H1 (cell line): ENCODE data around the gene FGGY. TPM values are rescaled to one million over a fixed set of nuclear protein-coding genes. Genes with fewer than 3 reads are reported as not detected.

ENCODE experiments used
- CTCF ChIA-PET: fragments of 300-600 bp; sonication (Branson Sonifier 250); formaldehyde crosslinking; loops from one replicate; lab custom pipeline; 2021; ENCODE audit not compliant: partially characterized antibody; lab: Charles Lee
- POLR2A ChIA-PET: fragments of 300-600 bp; sonication (Branson Sonifier 250); formaldehyde crosslinking; loops from one replicate; lab custom pipeline; 2021; ENCODE audit warnings: inconsistent platforms; ENCODE audit not compliant: partially characterized antibody; lab: Charles Lee
- DNase-seq, 2 experiments: peaks; one replicate each; pipeline versions ENCODE4 v3.0.0 to v3.0.0-alpha.2; 2010 to 2022; ENCODE audit warnings: low spot score in 2 of 2, low read depth in 1 of 2, mixed read lengths in 1 of 2
- FAIRE-seq: peaks from 2 replicates; lab custom pipeline; 2011; peaks lifted over from hg19 to GRCh38; lab: Jason Lieb, UNC
- H2AFZ ChIP-seq: 2 replicates; pipeline ENCODE4 v1.8.1; 2012; ENCODE audit warnings: low read length, inconsistent platforms
- H2AK5ac ChIP-seq: 2 replicates; pipeline ENCODE4 v1.6.1; 2013; ENCODE audit warnings: low read depth, low read length
- H2BK120ac ChIP-seq: replicated peaks from 2 replicates; pipeline ENCODE3; 2013; ENCODE audit warnings: low read depth, low read length, inconsistent platforms
- H2BK12ac ChIP-seq: 2 replicates; pipeline ENCODE4 v1.6.1; 2013; ENCODE audit warnings: low read depth, low read length
- H2BK15ac ChIP-seq: 2 replicates; pipeline ENCODE4 v1.6.1; 2013; ENCODE audit warnings: low read length
- H2BK20ac ChIP-seq: 2 replicates; pipeline ENCODE4 v1.6.1; 2013; ENCODE audit warnings: low read length
- H2BK5ac ChIP-seq: 2 replicates; pipeline ENCODE4 v1.6.1; 2013; ENCODE audit warnings: low read depth, low read length
- H3K14ac ChIP-seq: 2 replicates; pipeline ENCODE4 v1.6.1; 2013; ENCODE audit warnings: inconsistent platforms; ENCODE audit not compliant: insufficient read length
- H3K18ac ChIP-seq: 2 replicates; pipeline ENCODE4 v1.6.1; 2013; ENCODE audit warnings: low read length; ENCODE audit errors: extremely low read depth
- H3K23ac ChIP-seq: 2 replicates; pipeline ENCODE4 v1.6.1; 2013; ENCODE audit warnings: inconsistent platforms; ENCODE audit not compliant: insufficient read length
- H3K23me2 ChIP-seq: 2 replicates; pipeline ENCODE4 v1.6.1; 2013; ENCODE audit warnings: low read depth, low read length
- H3K27ac ChIP-seq: 2 replicates; pipeline ENCODE4 v1.6.1; 2011; ENCODE audit warnings: low read depth, low read length, inconsistent platforms
- H3K27me3 ChIP-seq, 4 experiments: replicated peaks in 1 of 4; 1 replicate in 1 of 4; 2 replicates in 3 of 4; pipeline versions ENCODE4 v1.6.1 to v1.8.1; 2011 to 2013; ENCODE audit warnings: low read length in 3 of 4, mild to moderate bottlenecking in 3 of 4, inconsistent platforms in 2 of 4, mixed read lengths in 2 of 4, moderate library complexity in 1 of 4; ENCODE audit not compliant: control insufficient read depth in 3 of 4, insufficient read depth in 3 of 4; ENCODE audit errors: extremely low read depth in 1 of 4
- H3K36me3 ChIP-seq, 4 experiments: 2 replicates each; pipeline versions ENCODE4 v1.6.1 to v1.8.1; 2011 to 2013; ENCODE audit warnings: mild to moderate bottlenecking in 4 of 4, low read length in 3 of 4, moderate library complexity in 2 of 4, control low read depth in 1 of 4, inconsistent platforms in 1 of 4; ENCODE audit not compliant: insufficient read depth in 4 of 4, control insufficient read depth in 2 of 4
- H3K4ac ChIP-seq: replicated peaks from 2 replicates; pipeline ENCODE3; 2013; ENCODE audit warnings: low read length, low read depth, mixed read lengths, inconsistent platforms; ENCODE audit not compliant: insufficient read length
- H3K4me1 ChIP-seq, 4 experiments: replicated peaks in 1 of 4; 1 replicate in 1 of 4; 2 replicates in 3 of 4; pipeline versions ENCODE4 v1.6.1 to v1.8.1; 2011 to 2013; ENCODE audit warnings: low read length in 3 of 4, inconsistent platforms in 2 of 4, mixed read lengths in 1 of 4; ENCODE audit not compliant: insufficient read depth in 4 of 4, control insufficient read depth in 3 of 4
- H3K4me2 ChIP-seq, 2 experiments: 2 replicates each; pipeline versions ENCODE4 v1.6.1 to v1.8.1; 2011 to 2013; ENCODE audit warnings: low read depth in 2 of 2, low read length in 2 of 2, control low read depth in 1 of 2, inconsistent platforms in 1 of 2, mild to moderate bottlenecking in 1 of 2; ENCODE audit not compliant: insufficient read depth in 1 of 2
- H3K4me3 ChIP-seq, 4 experiments: fragments of 200-600, 300-600 bp in 1 of 4; sonication (generic), shearing (Covaris generic), sonication (Bioruptor Twin) in 1 of 4; 2 replicates each; pipeline versions ENCODE4 v1.5.1 to v1.8.1; 2011 to 2016; ENCODE audit warnings: low read length in 4 of 4, low read depth in 3 of 4, control low read depth in 2 of 4, inconsistent platforms in 2 of 4, mild to moderate bottlenecking in 2 of 4, mixed read lengths in 1 of 4, moderate library complexity in 1 of 4; ENCODE audit not compliant: insufficient read depth in 2 of 4; ENCODE audit errors: extremely low read depth in 1 of 4
- H3K56ac ChIP-seq: replicated peaks from 2 replicates; pipeline ENCODE3; 2013; ENCODE audit warnings: low read depth, mild to moderate bottlenecking, mixed read lengths, low read length, inconsistent platforms; ENCODE audit not compliant: insufficient read length
- H3K79me1 ChIP-seq: 2 replicates; pipeline ENCODE4 v1.6.1; 2013; ENCODE audit warnings: low read depth, low read length, control low read depth
- H3K79me2 ChIP-seq, 2 experiments: 2 replicates each; pipeline versions ENCODE4 v1.6.1 to v1.8.1; 2012 to 2013; ENCODE audit warnings: low read length in 2 of 2, mild to moderate bottlenecking in 2 of 2, inconsistent platforms in 1 of 2; ENCODE audit not compliant: insufficient read depth in 2 of 2, control insufficient read depth in 1 of 2
- H3K9ac ChIP-seq, 4 experiments: replicated peaks in 1 of 4; 1 replicate in 1 of 4; 2 replicates in 3 of 4; pipeline versions ENCODE4 v1.6.1 to v1.8.1; 2011 to 2013; ENCODE audit warnings: low read depth in 3 of 4, low read length in 3 of 4, control low read depth in 2 of 4, mild to moderate bottlenecking in 2 of 4, moderate library complexity in 2 of 4, inconsistent platforms in 1 of 4; ENCODE audit errors: extremely low read depth in 1 of 4
- H3K9me3 ChIP-seq, 2 experiments: 2 replicates each; pipeline versions ENCODE4 v1.6.1 to v1.8.1; 2012 to 2013; ENCODE audit warnings: mild to moderate bottlenecking in 2 of 2, moderate library complexity in 2 of 2, control low read depth in 1 of 2, inconsistent platforms in 1 of 2, low read depth in 1 of 2, low read length in 1 of 2, mixed read lengths in 1 of 2; ENCODE audit not compliant: insufficient read depth in 2 of 2
- H4K20me1 ChIP-seq, 2 experiments: replicated peaks in 1 of 2; 2 replicates each; pipeline versions ENCODE3 to v1.8.1; 2011 to 2013; ENCODE audit warnings: inconsistent platforms in 2 of 2, low read length in 2 of 2, mild to moderate bottlenecking in 1 of 2; ENCODE audit not compliant: insufficient read depth in 2 of 2, control insufficient read depth in 1 of 2
- H4K5ac ChIP-seq: 2 replicates; pipeline ENCODE4 v1.6.1; 2013; ENCODE audit warnings: low read length, low read depth, mixed read lengths, inconsistent platforms; ENCODE audit not compliant: insufficient read length
- H4K8ac ChIP-seq: 2 replicates; pipeline ENCODE4 v1.8.0; 2013; ENCODE audit warnings: mild to moderate bottlenecking, moderate library complexity, low read length, inconsistent platforms; ENCODE audit not compliant: insufficient read depth; ENCODE audit errors: extremely low read depth
- H4K91ac ChIP-seq: replicated peaks from 2 replicates; pipeline ENCODE3; 2013; ENCODE audit warnings: low read length, mixed read lengths, inconsistent platforms; ENCODE audit not compliant: insufficient read length
- ATF2 ChIP-seq: IDR thresholded peaks from 2 replicates; pipeline ENCODE4 v1.6.1; 2012; ENCODE audit warnings: low read length, inconsistent platforms
- CBX5 ChIP-seq: fragments of 300-800, 300-1000 bp; sonication (generic); IDR thresholded peaks from 2 replicates; pipeline ENCODE4 v1.7.1; 2016; ENCODE audit warnings: antibody characterized with exemption, low read length, low read depth
- CTCF ChIP-seq, 3 experiments: IDR thresholded peaks; 1 replicate in 2 of 3; 2 replicates in 1 of 3; pipeline versions ENCODE4 v1.5.1 to v1.6.1; 2011; ENCODE audit warnings: low read length in 3 of 3, mild to moderate bottlenecking in 3 of 3, inconsistent platforms in 2 of 3, low read depth in 1 of 3, moderate library complexity in 1 of 3; ENCODE audit not compliant: insufficient read depth in 1 of 3; ENCODE audit errors: control extremely low read depth in 1 of 3
- E2F6 ChIP-seq: IDR thresholded peaks from 2 replicates; pipeline ENCODE4 v1.6.1; 2012; ENCODE audit warnings: inconsistent platforms
- EGR1 ChIP-seq: IDR thresholded peaks from 2 replicates; pipeline ENCODE4 v1.6.1; 2011; ENCODE audit warnings: low read depth, low read length, borderline replicate concordance
- KDM4A ChIP-seq: IDR thresholded peaks from one replicate; pipeline ENCODE4 v1.7.1; 2012; ENCODE audit warnings: low read depth, mild to moderate bottlenecking, moderate library complexity, low read length, inconsistent platforms; ENCODE audit not compliant: severe bottlenecking
- MAX ChIP-seq: IDR thresholded peaks from 2 replicates; pipeline ENCODE4 v1.6.1; 2012; ENCODE audit warnings: inconsistent platforms
- ZNF274 ChIP-seq: IDR thresholded peaks from 2 replicates; pipeline ENCODE4 v1.7.0; 2012; ENCODE audit warnings: low read length, borderline replicate concordance; ENCODE audit errors: extremely low read depth
- WGBS, 2 experiments: shearing (Covaris generic) in 1 of 2; methylation state at CpG; one replicate each; pipeline versions ENCODE4 v1.1.6 to v1.1.7; 2013 to 2015; ENCODE audit warnings: low lambda C conversion rate in 2 of 2, mixed read lengths in 2 of 2, inconsistent platforms in 1 of 2, low coverage in 1 of 2, missing lambda C conversion rate in 1 of 2; ENCODE audit not compliant: insufficient replicate concordance in 2 of 2, insufficient coverage in 1 of 2, insufficient read length in 1 of 2; ENCODE audit errors: extremely low coverage in 1 of 2, missing lambda C conversion rate in 1 of 2; 5-methylcytosine and 5-hydroxymethylcytosine counted together
- polyA plus RNA-seq, 7 experiments: library from polyadenylated mRNA; depleted of rRNA in 3 of 7; stranded (reverse) in 5 of 7; unstranded in 2 of 7; fragments of >200 nt in 5 of 7; fragments of 200-250 nt in 2 of 7; gene quantifications; 1 replicate in 5 of 7; 2 replicates in 1 of 7; 4 replicates in 1 of 7; pipeline versions ENCODE4 v1.2.1 to v1.2.3, GENCODE V29; 2011 to 2013; ENCODE audit warnings: missing spikeins in 2 of 7, mixed read lengths in 2 of 7
- total RNA-seq: library from RNA; stranded (reverse); fragmentation: NEBNext Ultra II Directional; extraction: Animal tissue kit (Norgen Biotek cat#: 25700); gene quantifications from 2 replicates; pipeline ENCODE4 v1.2.1, GENCODE V29; 2021

The FGGY gene
- total and polyA plus RNA-seq, 2 of the 8 experiments (the other 6 are each of a cell fraction or from before 2014, with no cell fraction given): 10.3 to 12.5 TPM

- Histone ChIP-seq H2AK5ac (no peak overlapping the region), H3K36me3 (no peaks in the 10 kb centered on the region), H4K8ac (no peak overlapping the region), H3K23me2 (no peaks in the 10 kb centered on the region), H3K4me2 (no peak overlapping the region), H3K18ac (no peak overlapping the region), H4K5ac (no peak overlapping the region), H3K9ac (no peak overlapping the region), H2BK20ac (no peak overlapping the region), H2AFZ (no peak overlapping the region), H3K9me3 (no peaks in the 10 kb centered on the region), H3K4me3 (no peak overlapping the region), H3K27ac (no peak overlapping the region), H3K79me2 (no peaks in the 10 kb centered on the region), H2BK120ac (no peak overlapping the region), H2BK12ac (no peak overlapping the region), H4K20me1 (no peaks in the 10 kb centered on the region), H3K23ac (no peak overlapping the region), H3K4me1 (peaks cover 0 to 3% (median 1%) of the 10 kb centered on the region in 4 experiments; a peak in 1 of 7 replicates), H3K79me1 (no peaks in the 10 kb centered on the region), H4K91ac (no peak overlapping the region), H3K14ac (no peak overlapping the region), H3K27me3 (no peaks in the 10 kb centered on the region), H3K56ac (no peak overlapping the region), H3K4ac (no peak overlapping the region), H2BK5ac (no peak overlapping the region), H2BK15ac (no peak overlapping the region)
- no peak for DNase-seq
- ChIA-PET CTCF (interaction anchor here (0.8 to 1.0 kb wide), 3 partner anchors 53 to 1236 kb away, joined by 3 to 4 read pairs (median 3); no protein-coding TSS in a partner anchor), POLR2A (no interaction called here)
- WGBS, 2 experiments: 86% methylated on average over 2 of the region's 2 CpGs; no CpG with 5 or more reads in 1 of the 2 experiments
- FAIRE-seq: no peak
- TF ChIP-seq E2F6 (no peak), CBX5 (no peak), CTCF (IDR thresholded peaks at IDR 0.05; ENCODE audit: control extremely low read depth in 1 of 3, insufficient read depth in 1 of 3, low read depth in 1 of 3, low read length in 3 of 3) (no peak), ATF2 (no peak), ZNF274 (no peak), EGR1 (no peak), KDM4A (no peak), MAX (no peak)
Measured at GRCh38 chr1:59751801-59752200, 454.9 kb downstream of the FGGY start.
